H1 (cell line): ENCODE measurements around the gene EIF4E2. TPM values are rescaled to one million over a fixed set of nuclear protein-coding genes. Genes with fewer than 3 reads are reported as not detected.
A peak's percentile ranks its signal among the peaks of the same experiment; 100 is the strongest.

Source experiments
- CTCF ChIA-PET: fragments of 300-600 bp; sonication (Branson Sonifier 250); formaldehyde crosslinking; loops from one replicate; lab custom pipeline; 2021; ENCODE audit not compliant: partially characterized antibody; lab: Charles Lee
- POLR2A ChIA-PET: fragments of 300-600 bp; sonication (Branson Sonifier 250); formaldehyde crosslinking; loops from one replicate; lab custom pipeline; 2021; ENCODE audit warnings: inconsistent platforms; ENCODE audit not compliant: partially characterized antibody; lab: Charles Lee
- DNase-seq, 2 experiments: peaks; one replicate each; pipeline versions ENCODE4 v3.0.0 to v3.0.0-alpha.2; 2010 to 2022; ENCODE audit warnings: low spot score in 2 of 2, low read depth in 1 of 2, mixed read lengths in 1 of 2
- FAIRE-seq: peaks from 2 replicates; lab custom pipeline; 2011; peaks lifted over from hg19 to GRCh38; lab: Jason Lieb, UNC
- H2AFZ ChIP-seq: 2 replicates; pipeline ENCODE4 v1.8.1; 2012; ENCODE audit warnings: low read length, inconsistent platforms
- H2AK5ac ChIP-seq: 2 replicates; pipeline ENCODE4 v1.6.1; 2013; ENCODE audit warnings: low read depth, low read length
- H2BK120ac ChIP-seq: replicated peaks from 2 replicates; pipeline ENCODE3; 2013; ENCODE audit warnings: low read depth, low read length, inconsistent platforms
- H2BK12ac ChIP-seq: 2 replicates; pipeline ENCODE4 v1.6.1; 2013; ENCODE audit warnings: low read depth, low read length
- H2BK15ac ChIP-seq: 2 replicates; pipeline ENCODE4 v1.6.1; 2013; ENCODE audit warnings: low read length
- H2BK20ac ChIP-seq: 2 replicates; pipeline ENCODE4 v1.6.1; 2013; ENCODE audit warnings: low read length
- H2BK5ac ChIP-seq: 2 replicates; pipeline ENCODE4 v1.6.1; 2013; ENCODE audit warnings: low read depth, low read length
- H3K14ac ChIP-seq: 2 replicates; pipeline ENCODE4 v1.6.1; 2013; ENCODE audit warnings: inconsistent platforms; ENCODE audit not compliant: insufficient read length
- H3K18ac ChIP-seq: 2 replicates; pipeline ENCODE4 v1.6.1; 2013; ENCODE audit warnings: low read length; ENCODE audit errors: extremely low read depth
- H3K23ac ChIP-seq: 2 replicates; pipeline ENCODE4 v1.6.1; 2013; ENCODE audit warnings: inconsistent platforms; ENCODE audit not compliant: insufficient read length
- H3K23me2 ChIP-seq: 2 replicates; pipeline ENCODE4 v1.6.1; 2013; ENCODE audit warnings: low read depth, low read length
- H3K27ac ChIP-seq: 2 replicates; pipeline ENCODE4 v1.6.1; 2011; ENCODE audit warnings: low read depth, low read length, inconsistent platforms
- H3K27me3 ChIP-seq, 4 experiments: replicated peaks in 1 of 4; 1 replicate in 1 of 4; 2 replicates in 3 of 4; pipeline versions ENCODE4 v1.6.1 to v1.8.1; 2011 to 2013; ENCODE audit warnings: low read length in 3 of 4, mild to moderate bottlenecking in 3 of 4, inconsistent platforms in 2 of 4, mixed read lengths in 2 of 4, moderate library complexity in 1 of 4; ENCODE audit not compliant: control insufficient read depth in 3 of 4, insufficient read depth in 3 of 4; ENCODE audit errors: extremely low read depth in 1 of 4
- H3K36me3 ChIP-seq, 4 experiments: 2 replicates each; pipeline versions ENCODE4 v1.6.1 to v1.8.1; 2011 to 2013; ENCODE audit warnings: mild to moderate bottlenecking in 4 of 4, low read length in 3 of 4, moderate library complexity in 2 of 4, control low read depth in 1 of 4, inconsistent platforms in 1 of 4; ENCODE audit not compliant: insufficient read depth in 4 of 4, control insufficient read depth in 2 of 4
- H3K4ac ChIP-seq: replicated peaks from 2 replicates; pipeline ENCODE3; 2013; ENCODE audit warnings: low read length, low read depth, mixed read lengths, inconsistent platforms; ENCODE audit not compliant: insufficient read length
- H3K4me1 ChIP-seq, 4 experiments: replicated peaks in 1 of 4; 1 replicate in 1 of 4; 2 replicates in 3 of 4; pipeline versions ENCODE4 v1.6.1 to v1.8.1; 2011 to 2013; ENCODE audit warnings: low read length in 3 of 4, inconsistent platforms in 2 of 4, mixed read lengths in 1 of 4; ENCODE audit not compliant: insufficient read depth in 4 of 4, control insufficient read depth in 3 of 4
- H3K4me2 ChIP-seq, 2 experiments: 2 replicates each; pipeline versions ENCODE4 v1.6.1 to v1.8.1; 2011 to 2013; ENCODE audit warnings: low read depth in 2 of 2, low read length in 2 of 2, control low read depth in 1 of 2, inconsistent platforms in 1 of 2, mild to moderate bottlenecking in 1 of 2; ENCODE audit not compliant: insufficient read depth in 1 of 2
- H3K4me3 ChIP-seq, 4 experiments: fragments of 200-600, 300-600 bp in 1 of 4; sonication (generic), shearing (Covaris generic), sonication (Bioruptor Twin) in 1 of 4; 2 replicates each; pipeline versions ENCODE4 v1.5.1 to v1.8.1; 2011 to 2016; ENCODE audit warnings: low read length in 4 of 4, low read depth in 3 of 4, control low read depth in 2 of 4, inconsistent platforms in 2 of 4, mild to moderate bottlenecking in 2 of 4, mixed read lengths in 1 of 4, moderate library complexity in 1 of 4; ENCODE audit not compliant: insufficient read depth in 2 of 4; ENCODE audit errors: extremely low read depth in 1 of 4
- H3K56ac ChIP-seq: replicated peaks from 2 replicates; pipeline ENCODE3; 2013; ENCODE audit warnings: low read depth, mild to moderate bottlenecking, mixed read lengths, low read length, inconsistent platforms; ENCODE audit not compliant: insufficient read length
- H3K79me1 ChIP-seq: 2 replicates; pipeline ENCODE4 v1.6.1; 2013; ENCODE audit warnings: low read depth, low read length, control low read depth
- H3K79me2 ChIP-seq, 2 experiments: 2 replicates each; pipeline versions ENCODE4 v1.6.1 to v1.8.1; 2012 to 2013; ENCODE audit warnings: low read length in 2 of 2, mild to moderate bottlenecking in 2 of 2, inconsistent platforms in 1 of 2; ENCODE audit not compliant: insufficient read depth in 2 of 2, control insufficient read depth in 1 of 2
- H3K9ac ChIP-seq, 4 experiments: replicated peaks in 1 of 4; 1 replicate in 1 of 4; 2 replicates in 3 of 4; pipeline versions ENCODE4 v1.6.1 to v1.8.1; 2011 to 2013; ENCODE audit warnings: low read depth in 3 of 4, low read length in 3 of 4, control low read depth in 2 of 4, mild to moderate bottlenecking in 2 of 4, moderate library complexity in 2 of 4, inconsistent platforms in 1 of 4; ENCODE audit errors: extremely low read depth in 1 of 4
- H3K9me3 ChIP-seq, 2 experiments: 2 replicates each; pipeline versions ENCODE4 v1.6.1 to v1.8.1; 2012 to 2013; ENCODE audit warnings: mild to moderate bottlenecking in 2 of 2, moderate library complexity in 2 of 2, control low read depth in 1 of 2, inconsistent platforms in 1 of 2, low read depth in 1 of 2, low read length in 1 of 2, mixed read lengths in 1 of 2; ENCODE audit not compliant: insufficient read depth in 2 of 2
- H4K20me1 ChIP-seq, 2 experiments: replicated peaks in 1 of 2; 2 replicates each; pipeline versions ENCODE3 to v1.8.1; 2011 to 2013; ENCODE audit warnings: inconsistent platforms in 2 of 2, low read length in 2 of 2, mild to moderate bottlenecking in 1 of 2; ENCODE audit not compliant: insufficient read depth in 2 of 2, control insufficient read depth in 1 of 2
- H4K5ac ChIP-seq: 2 replicates; pipeline ENCODE4 v1.6.1; 2013; ENCODE audit warnings: low read length, low read depth, mixed read lengths, inconsistent platforms; ENCODE audit not compliant: insufficient read length
- H4K8ac ChIP-seq: 2 replicates; pipeline ENCODE4 v1.8.0; 2013; ENCODE audit warnings: mild to moderate bottlenecking, moderate library complexity, low read length, inconsistent platforms; ENCODE audit not compliant: insufficient read depth; ENCODE audit errors: extremely low read depth
- H4K91ac ChIP-seq: replicated peaks from 2 replicates; pipeline ENCODE3; 2013; ENCODE audit warnings: low read length, mixed read lengths, inconsistent platforms; ENCODE audit not compliant: insufficient read length
- ATF3 ChIP-seq: IDR thresholded peaks from 2 replicates; pipeline ENCODE4 v1.6.1; 2011; ENCODE audit warnings: low read depth, mild to moderate bottlenecking, low read length; ENCODE audit not compliant: insufficient read depth
- BRCA1 ChIP-seq: IDR thresholded peaks from 2 replicates; pipeline ENCODE4 v1.6.1; 2012; ENCODE audit warnings: low read depth, low read length, improper control_type of control experiment
- GABPA ChIP-seq: IDR thresholded peaks from 2 replicates; pipeline ENCODE4 v1.6.1; 2011; ENCODE audit warnings: mild to moderate bottlenecking, low read length, moderate library complexity, borderline replicate concordance; ENCODE audit not compliant: insufficient read depth
- RBBP5 ChIP-seq: IDR thresholded peaks from 2 replicates; pipeline ENCODE4 v1.7.1; 2012; ENCODE audit warnings: low read depth, mild to moderate bottlenecking, inconsistent platforms, low read length, moderate library complexity, borderline replicate concordance
- SRF ChIP-seq: IDR thresholded peaks from 2 replicates; pipeline ENCODE4 v1.6.1; 2011; ENCODE audit warnings: mild to moderate bottlenecking, low read depth, low read length, moderate library complexity
- TEAD4 ChIP-seq: IDR thresholded peaks from 2 replicates; pipeline ENCODE4 v1.6.1; 2012; ENCODE audit warnings: low read depth, low read length, inconsistent platforms, mixed read lengths
- YY1 ChIP-seq: IDR thresholded peaks from 2 replicates; pipeline ENCODE4 v1.6.1; 2011; ENCODE audit warnings: low read depth, mild to moderate bottlenecking, low read length
- WGBS, 2 experiments: shearing (Covaris generic) in 1 of 2; methylation state at CpG; one replicate each; pipeline versions ENCODE4 v1.1.6 to v1.1.7; 2013 to 2015; ENCODE audit warnings: low lambda C conversion rate in 2 of 2, mixed read lengths in 2 of 2, inconsistent platforms in 1 of 2, low coverage in 1 of 2, missing lambda C conversion rate in 1 of 2; ENCODE audit not compliant: insufficient replicate concordance in 2 of 2, insufficient coverage in 1 of 2, insufficient read length in 1 of 2; ENCODE audit errors: extremely low coverage in 1 of 2, missing lambda C conversion rate in 1 of 2; 5-methylcytosine and 5-hydroxymethylcytosine counted together
- polyA plus RNA-seq, 7 experiments: library from polyadenylated mRNA; depleted of rRNA in 3 of 7; stranded (reverse) in 5 of 7; unstranded in 2 of 7; fragments of >200 nt in 5 of 7; fragments of 200-250 nt in 2 of 7; gene quantifications; 1 replicate in 5 of 7; 2 replicates in 1 of 7; 4 replicates in 1 of 7; pipeline versions ENCODE4 v1.2.1 to v1.2.3, GENCODE V29; 2011 to 2013; ENCODE audit warnings: missing spikeins in 2 of 7, mixed read lengths in 2 of 7
- total RNA-seq: library from RNA; stranded (reverse); fragmentation: NEBNext Ultra II Directional; extraction: Animal tissue kit (Norgen Biotek cat#: 25700); gene quantifications from 2 replicates; pipeline ENCODE4 v1.2.1, GENCODE V29; 2021

EIF4E2 gene
- total and polyA plus RNA-seq, 2 of the 8 experiments (the other 6 are each of a cell fraction or from before 2014, with no cell fraction given), result 39.4 to 114 TPM

- Histone ChIP-seq H2AK5ac (no peak overlapping the region), H4K91ac (no peak overlapping the region), H2BK120ac (no peak overlapping the region), H3K14ac (no peak overlapping the region), H2BK20ac (no peak overlapping the region), H3K56ac (no peak overlapping the region), H4K5ac (no peak overlapping the region), H3K27me3 (no peaks in the 10 kb centered on the region), H3K18ac (no peak overlapping the region), H3K9me3 (no peaks in the 10 kb centered on the region), H2BK12ac (0 out of 2 replicates have a peak overlapping the region, but pooled peaks have one; percentile 95), H3K9ac (no peak overlapping the region), H2BK15ac (no peak overlapping the region), H2BK5ac (no peak overlapping the region), H3K23ac (no peak overlapping the region), H3K4ac (no peak overlapping the region), H4K20me1 (peaks cover 0 to 1% of the 10 kb centered on the region in 2 experiments), H4K8ac (no peak overlapping the region), H3K4me3 (no peak overlapping the region), H3K4me2 (no peak overlapping the region), H3K23me2 (no peaks in the 10 kb centered on the region), H3K36me3 (no peaks in the 10 kb centered on the region; a peak in 1 of 8 replicates), H3K79me1 (no peaks in the 10 kb centered on the region; the same call in none of the 2 replicates), H3K27ac (no peak overlapping the region), H3K79me2 (no peaks in the 10 kb centered on the region), H3K4me1 (peaks cover 0 to 9% (median 0%) of the 10 kb centered on the region in 4 experiments; a peak in 2 of 7 replicates), H2AFZ (no peak overlapping the region)
- CTCF ChIA-PET, result interaction anchor here (0.8 kb wide), 1 partner anchor 35 kb away, joined by 3 read pairs; no protein-coding TSS in a partner anchor
- WGBS, 2 experiments, result 81% methylated on average over 6 of the region's 8 CpGs; no CpG with 5 or more reads in 1 of the 2 experiments
- no peak for TF ChIP-seq ATF3
- no peak for TF ChIP-seq RBBP5
- no peak for TF ChIP-seq YY1
- TF ChIP-seq TEAD4, result no peak
- no peak for TF ChIP-seq SRF
- TF ChIP-seq GABPA, result no peak
- no peak for TF ChIP-seq BRCA1
- DNase-seq (no peak), FAIRE-seq (no peak)
- POLR2A ChIA-PET, result no interaction called here
Measured at GRCh38 chr2:232588031-232588430, 37.5 kb downstream of the EIF4E2 start.
